ENCODE results near the gene AGAP3.

Gene AGAP3

GRCh38 chr7:151088856-151089699 lies 2.8 kb downstream of the AGAP3 start:
- DNase-seq = peak; percentile 30

- DNase-seq = no peak
These were observed 3.8 kb downstream of the AGAP3 start for GRCh38 chr7:151089893-151090730.

- DNase-seq = no peak
These were observed 4.7 kb downstream of the AGAP3 start for GRCh38 chr7:151091003-151091402.

- DNase-seq = peak; percentile 50
These were observed 5.2 kb downstream of the AGAP3 start for GRCh38 chr7:151091431-151091830.

GRCh38 chr7:151091988-151092387 lies 5.7 kb downstream of the AGAP3 start:
- DNase-seq = no peak

GRCh38 chr7:151093748-151094147 lies 7.5 kb downstream of the AGAP3 start:
- DNase-seq = no peak

- no peak for DNase-seq
These were observed 8.4 kb downstream of the AGAP3 start for GRCh38 chr7:151094675-151095074.

- DNase-seq = no peak
These were observed 9.0 kb downstream of the AGAP3 start for GRCh38 chr7:151095123-151095797.

GRCh38 chr7:151095828-151096475 lies 9.7 kb downstream of the AGAP3 start:
- DNase-seq = no peak

- DNase-seq = no peak
These were observed 13.4 kb downstream of the AGAP3 start for GRCh38 chr7:151099486-151100211.

- DNase-seq = no peak
These were observed 14.6 kb downstream of the AGAP3 start for GRCh38 chr7:151100921-151101320.

GRCh38 chr7:151101621-151102396 lies 15.5 kb downstream of the AGAP3 start:
- no peak for DNase-seq

- DNase-seq = no peak
These were observed 16.7 kb downstream of the AGAP3 start for GRCh38 chr7:151102991-151103390.

GRCh38 chr7:151103973-151104372 lies 17.7 kb downstream of the AGAP3 start:
- no peak for DNase-seq

- DNase-seq = no peak
These were observed 18.3 kb downstream of the AGAP3 start for GRCh38 chr7:151104411-151105235.

GRCh38 chr7:151107882-151108281 lies 21.6 kb downstream of the AGAP3 start:
- no peak for DNase-seq

GRCh38 chr7:151109094-151110048 lies 23.1 kb downstream of the AGAP3 start:
- DNase-seq = no peak

GRCh38 chr7:151110236-151110940 lies 24.1 kb downstream of the AGAP3 start:
- DNase-seq = no peak

Measured in stimulated activated CD4-positive, alpha-beta T cell treated with anti-CD3 and anti-CD28 coated beads, Interleukin-15, amount 100 ng/mL, for 24 hours (primary cell).